ENCODE results near the gene SV2C. TPM values are rescaled to one million over a fixed set of nuclear protein-coding genes. Genes with fewer than 3 reads are reported as not detected.

SV2C gene
- total RNA-seq, 1 donor: not detected

- TF ChIP-seq CTCF (IDR thresholded peaks at IDR 0.05; ENCODE audit: insufficient read depth, low read depth, low read length): no peak
- no peak for DNase-seq (ENCODE audit: low read depth)
- H3K4me3 ChIP-seq (ENCODE audit: low read depth, low read length): no peak overlapping the region
Observed at GRCh38 chr5:76162335-76162734, 79.2 kb downstream of the SV2C start.

GRCh38 chr5:76163111-76163628 is 80.0 kb downstream of the SV2C start:
- no peak overlapping the region for H3K4me3 ChIP-seq (ENCODE audit: low read depth, low read length)
- TF ChIP-seq CTCF (IDR thresholded peaks at IDR 0.05; ENCODE audit: insufficient read depth, low read depth, low read length): no peak
- no peak for DNase-seq (ENCODE audit: low read depth)

GRCh38 chr5:76165029-76165428 is 81.8 kb downstream of the SV2C start:
- no peak overlapping the region for H3K4me3 ChIP-seq (ENCODE audit: low read depth, low read length)
- TF ChIP-seq CTCF (IDR thresholded peaks at IDR 0.05; ENCODE audit: insufficient read depth, low read depth, low read length): no peak
- DNase-seq (ENCODE audit: low read depth): no peak

GRCh38 chr5:76165711-76166374 is 82.7 kb downstream of the SV2C start:
- no peak overlapping the region for H3K4me3 ChIP-seq (ENCODE audit: low read depth, low read length)
- DNase-seq (ENCODE audit: low read depth): no peak
- TF ChIP-seq CTCF (IDR thresholded peaks at IDR 0.05; ENCODE audit: insufficient read depth, low read depth, low read length): no peak

- no peak for TF ChIP-seq CTCF (IDR thresholded peaks at IDR 0.05; ENCODE audit: insufficient read depth, low read depth, low read length)
- DNase-seq (ENCODE audit: low read depth): no peak
- H3K4me3 ChIP-seq (ENCODE audit: low read depth, low read length): no peak overlapping the region
Observed at GRCh38 chr5:76166886-76167576, 83.8 kb downstream of the SV2C start.

- DNase-seq (ENCODE audit: low read depth): no peak
- no peak overlapping the region for H3K4me3 ChIP-seq (ENCODE audit: low read depth, low read length)
- TF ChIP-seq CTCF (IDR thresholded peaks at IDR 0.05; ENCODE audit: insufficient read depth, low read depth, low read length): no peak
Observed at GRCh38 chr5:76169146-76169905, 86.1 kb downstream of the SV2C start.

Measured in fibroblast of villous mesenchyme (primary cell).